Stimulated activated CD4-positive, alpha-beta T cell treated with anti-CD3 and anti-CD28 coated beads, Interleukin-1b, Interleukin-23, amount 100 ng/mL, for 1 hour (primary cell): ENCODE results near the gene ZNF239.
"Not testable (repeated sequence)": the region's sequence is repeated elsewhere in the genome, so short reads cannot be mapped to it uniquely, and the experiment has no call there.

Experiments used
- DNase-seq, 2 donors: peaks; one replicate each; pipeline ENCODE4 v3.0.0-alpha.2; 2020; ENCODE audit warnings: low read depth in 2 of 2

ZNF239 gene

GRCh38 chr10:43576580-43576979 is 2.2 kb upstream of the ZNF239 start:
- no peak for DNase-seq

DNA sequence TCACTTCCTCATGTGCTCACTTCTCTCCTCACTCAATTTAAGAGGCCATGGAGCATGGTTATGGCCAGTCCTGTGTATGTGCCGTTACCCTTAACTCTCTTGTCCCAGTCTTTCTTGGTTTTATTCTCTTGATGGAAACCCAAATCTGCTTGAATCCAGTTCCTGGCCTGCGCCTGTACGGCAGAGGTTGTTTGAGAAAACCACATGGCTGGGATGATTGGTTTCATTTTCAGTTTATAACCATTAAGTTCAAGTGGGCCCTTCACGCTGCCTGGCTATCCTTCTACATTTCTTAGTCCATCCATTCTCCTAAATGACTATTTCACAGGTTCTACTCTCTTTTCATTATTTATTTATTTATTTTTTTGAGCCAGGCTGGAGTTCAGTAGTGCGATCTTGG is 1.6 kb upstream of the ZNF239 start:
- DNase-seq = no peak

- DNase-seq = no peak
Observed at GRCh38 chr10:43574906-43575305, 490 bp upstream of the ZNF239 start.

- no peak for DNase-seq
Observed at GRCh38 chr10:43573250-43574000, 991 bp downstream of the ZNF239 start.

GRCh38 chr10:43570971-43571370 is 3.4 kb downstream of the ZNF239 start:
- DNase-seq = no peak

DNA sequence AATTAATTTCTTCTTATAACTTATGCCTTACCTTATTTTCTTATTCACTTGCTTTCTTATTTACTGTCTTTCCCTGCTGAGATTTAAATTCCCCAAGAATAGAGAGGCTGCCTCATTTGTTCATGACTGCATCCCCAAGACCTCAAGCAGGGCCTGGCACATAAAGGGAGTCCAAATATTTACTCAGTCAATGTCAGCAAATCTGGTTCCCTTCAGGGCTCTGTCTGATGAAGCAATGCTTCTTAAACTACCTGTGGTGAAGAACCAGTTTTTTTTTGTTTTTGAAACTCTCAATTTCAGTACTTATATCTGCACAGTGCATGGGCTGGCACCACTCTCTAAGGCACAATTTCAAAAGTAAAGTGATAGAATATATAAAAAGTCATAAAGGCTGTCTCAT is 4.7 kb downstream of the ZNF239 start:
- DNase-seq = no peak

GRCh38 chr10:43557214-43557613 is 17.2 kb downstream of the ZNF239 start:
- no peak for DNase-seq

GRCh38 chr10:43543746-43544145 is 30.7 kb downstream of the ZNF239 start:
- DNase-seq = not testable (repeated sequence)

DNA sequence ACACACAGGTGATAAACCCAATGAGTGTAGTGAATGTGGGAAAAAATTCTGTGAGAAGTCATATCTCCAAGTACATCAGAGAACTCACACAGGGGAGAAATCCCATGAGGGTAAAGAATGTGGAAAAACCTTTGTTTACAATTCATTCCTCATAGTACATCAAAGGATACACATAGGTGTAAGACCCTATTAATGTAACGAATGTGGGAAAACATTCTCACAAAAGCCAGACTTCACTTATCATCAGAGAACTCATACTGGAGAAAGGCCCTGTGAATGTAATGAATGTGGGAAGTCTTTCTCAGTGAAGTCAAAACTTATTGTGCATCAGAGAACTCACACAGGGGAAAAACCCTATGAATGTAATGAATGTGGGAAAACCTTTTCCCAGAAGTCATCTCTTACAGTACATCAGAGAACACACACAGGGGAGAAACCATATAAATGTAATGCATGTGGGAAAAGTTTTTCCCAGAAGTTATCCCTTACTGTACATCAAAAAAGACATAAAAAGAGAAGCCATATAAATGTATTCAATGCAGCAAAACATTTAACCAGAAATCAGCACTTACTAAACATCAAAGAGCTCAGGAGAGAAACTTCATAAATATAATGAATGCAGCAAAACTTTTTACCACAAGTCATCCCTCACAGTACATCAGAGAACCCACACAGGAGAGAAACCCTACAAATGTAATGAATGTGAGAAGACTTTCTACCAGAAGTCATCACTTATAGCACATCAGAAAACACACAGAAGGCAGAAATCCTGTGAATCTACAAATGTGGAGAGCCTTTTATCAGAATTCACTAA is 49.8 kb downstream of the ZNF239 start:
- no peak for DNase-seq
